Sciatic nerve (tissue), 2 donors: ENCODE results near the gene CAPN14. TPM values are rescaled to one million over a fixed set of nuclear protein-coding genes. Genes with fewer than 3 reads are reported as not detected.

ENCODE experiments used
- ATAC-seq: fragments of 200-7000 bp; cut with Tn5 transposase; one replicate; pipeline ENCODE4 v1.9.1; 2020; ENCODE audit warnings: mild to moderate bottlenecking, moderate library complexity
- DNase-seq: peaks from one replicate; pipeline ENCODE4 v3.0.0-alpha.2; 2020; ENCODE audit warnings: low spot score
- intact Hi-C: fragments of 100-400 bp; cut with DNase I; formaldehyde crosslinking; loops from one replicate; pipeline ENCODE4 v1.14.2; 2022
- total RNA-seq: library from RNA; stranded (reverse); fragmentation: NEBNext Ultra II Directional; extraction: Animal tissue kit (Norgen Biotek cat#: 25700); gene quantifications from one replicate; pipeline ENCODE4 v1.2.1, GENCODE V29; 2021
- donor health status: DM: no; HTN: no; CAD: no.
- donor health status: DM: no; HTN: no; CAD: no.

Gene CAPN14
- total RNA-seq, 1 donor from 2014 or later: 0.36 TPM

DNA sequence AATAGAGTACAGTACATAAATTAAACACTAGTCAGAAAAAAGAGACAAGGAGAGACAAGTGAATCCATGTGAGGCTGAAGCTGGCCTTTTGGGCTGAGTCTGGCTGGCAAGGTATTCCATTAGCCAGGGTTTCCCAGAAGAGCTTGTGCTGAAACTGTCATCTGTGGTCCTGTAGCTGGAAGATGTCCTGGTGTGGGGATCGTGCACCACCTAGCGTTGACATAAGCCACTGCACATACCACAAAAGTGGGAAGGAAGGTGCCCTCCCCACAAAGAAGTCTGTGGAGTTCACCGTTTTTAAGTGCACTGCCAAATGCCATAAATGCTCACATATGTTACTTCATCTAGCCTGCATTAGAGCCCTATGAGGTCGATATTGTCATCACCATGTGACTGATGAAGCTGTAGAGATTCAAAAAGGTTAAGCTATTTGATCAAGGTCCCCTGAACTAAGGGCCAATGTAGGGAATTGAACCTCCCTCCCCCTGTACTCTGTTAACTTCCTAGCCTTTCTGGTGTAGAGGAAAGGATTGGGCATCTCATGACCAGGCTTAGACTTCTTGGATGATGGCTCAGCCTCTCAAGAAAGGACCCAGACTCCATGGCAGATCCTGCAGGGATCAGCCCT lies 47.1 kb downstream of the CAPN14 start:
- no peak for DNase-seq
- peak; percentile 80 for ATAC-seq
- intact Hi-C loops: no loop called here

DNA sequence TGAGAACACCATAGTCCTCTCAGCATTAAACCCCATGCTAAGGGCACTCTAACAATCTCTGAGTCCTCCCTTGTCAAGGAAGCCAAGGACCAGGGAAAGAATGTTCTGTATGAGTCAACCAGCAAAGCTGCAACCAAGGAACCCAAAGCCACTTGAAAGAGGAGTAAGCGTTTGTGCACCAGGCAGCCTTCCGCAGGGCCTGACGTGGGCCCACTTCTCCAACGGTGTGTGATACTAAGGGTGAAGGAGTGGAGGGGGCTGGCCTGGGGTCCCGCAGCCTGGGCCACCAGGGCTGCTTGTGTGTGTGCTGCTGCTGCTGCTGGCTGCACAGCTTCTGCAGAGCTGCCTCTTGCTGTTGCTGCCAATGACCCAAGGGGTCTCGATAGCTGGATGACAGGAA lies 49.0 kb downstream of the CAPN14 start:
- intact Hi-C loops: no loop called here
- no peak for ATAC-seq

DNA sequence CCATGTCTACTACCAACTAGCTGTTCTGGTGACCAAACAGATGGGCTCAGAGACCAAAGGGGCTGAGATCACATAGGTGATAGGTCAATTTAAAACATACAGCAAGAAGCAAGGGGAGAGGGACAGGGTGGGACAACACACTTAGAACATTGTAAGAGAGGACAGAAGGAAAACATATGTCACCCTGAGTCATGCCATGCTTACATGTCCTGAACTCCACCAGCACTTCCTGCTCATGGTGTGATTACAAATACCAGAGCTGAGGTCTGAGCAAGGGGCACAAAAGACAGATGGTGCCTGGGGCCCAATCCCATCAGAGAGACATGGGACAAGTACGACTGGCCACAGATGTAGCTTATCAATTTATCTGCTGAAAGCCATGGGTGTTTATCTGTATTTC lies 50.4 kb downstream of the CAPN14 start:
- ATAC-seq: no peak
- intact Hi-C loops: no loop called here
- no peak for DNase-seq

More for the DNA sequence above, 49.0 kb downstream of the CAPN14 start:
- DNase-seq: no peak

DNA sequence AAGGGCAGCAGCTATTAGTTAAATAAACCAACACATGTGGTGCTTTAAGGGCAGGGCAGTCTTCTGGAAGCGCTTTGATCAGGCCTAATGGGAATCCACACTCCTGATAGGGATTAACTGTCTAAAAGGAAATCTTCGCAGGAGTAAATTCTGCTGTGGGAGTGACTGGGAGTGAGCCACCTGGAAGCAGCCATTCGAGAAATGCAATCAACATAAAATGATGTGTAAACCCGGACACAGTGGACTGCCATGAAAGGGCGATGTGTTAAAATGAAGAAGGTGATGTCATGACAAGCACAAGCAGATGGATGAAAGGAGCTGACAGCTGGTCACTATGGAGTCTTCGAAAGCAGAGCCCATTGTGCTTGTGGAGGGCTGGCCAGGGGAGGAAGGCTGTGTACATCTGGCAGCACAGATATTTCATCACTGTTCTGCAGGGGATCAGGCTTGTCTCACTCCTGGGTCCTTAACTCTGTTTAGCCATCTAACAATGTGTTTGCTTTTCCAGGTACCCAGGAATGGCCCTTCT lies 54.2 kb downstream of the CAPN14 start:
- DNase-seq (no peak), ATAC-seq (no peak)
- intact Hi-C loops: no loop called here

DNA sequence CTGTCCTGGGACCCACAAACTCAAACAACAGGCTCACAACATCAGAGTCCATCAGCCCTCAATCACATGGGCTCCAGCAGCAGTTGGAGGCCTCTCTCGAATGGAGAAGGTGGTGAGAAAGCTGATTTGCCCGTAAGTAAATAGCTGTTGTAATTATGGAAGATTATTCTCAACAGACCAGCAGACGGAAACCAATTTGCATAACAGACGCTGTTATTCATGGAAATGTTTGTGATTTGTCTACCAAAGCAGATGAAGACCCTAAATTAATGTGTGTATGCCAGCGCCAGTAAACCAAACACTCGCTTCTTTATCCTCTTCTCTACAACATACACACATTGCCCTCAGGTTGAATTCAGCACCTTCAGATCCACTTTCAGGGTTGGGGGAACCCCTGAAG lies 55.7 kb downstream of the CAPN14 start:
- DNase-seq (no peak), ATAC-seq (no peak)
- intact Hi-C loops: no loop called here

DNA sequence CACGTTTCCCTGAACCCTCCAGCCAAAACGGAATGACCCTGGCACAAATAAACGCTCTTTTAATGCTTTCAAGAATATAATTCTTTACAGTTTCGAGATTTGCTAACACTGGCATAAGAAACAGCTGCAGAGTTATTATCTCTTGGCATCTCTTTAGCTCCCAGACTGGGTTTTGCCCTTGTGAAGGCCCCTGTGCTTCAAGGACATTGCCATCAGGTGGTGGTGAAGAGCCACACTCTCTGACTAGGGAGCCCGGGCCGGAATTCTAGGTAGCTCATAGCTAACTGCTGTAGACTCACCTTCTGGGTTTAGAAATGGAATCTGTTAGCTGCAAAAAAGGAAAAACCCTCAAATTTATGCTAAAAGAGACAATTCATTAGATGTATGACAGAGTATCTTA lies 65.8 kb downstream of the CAPN14 start:
- intact Hi-C loops: no loop called here
- ATAC-seq: no peak
- no peak for DNase-seq

DNA sequence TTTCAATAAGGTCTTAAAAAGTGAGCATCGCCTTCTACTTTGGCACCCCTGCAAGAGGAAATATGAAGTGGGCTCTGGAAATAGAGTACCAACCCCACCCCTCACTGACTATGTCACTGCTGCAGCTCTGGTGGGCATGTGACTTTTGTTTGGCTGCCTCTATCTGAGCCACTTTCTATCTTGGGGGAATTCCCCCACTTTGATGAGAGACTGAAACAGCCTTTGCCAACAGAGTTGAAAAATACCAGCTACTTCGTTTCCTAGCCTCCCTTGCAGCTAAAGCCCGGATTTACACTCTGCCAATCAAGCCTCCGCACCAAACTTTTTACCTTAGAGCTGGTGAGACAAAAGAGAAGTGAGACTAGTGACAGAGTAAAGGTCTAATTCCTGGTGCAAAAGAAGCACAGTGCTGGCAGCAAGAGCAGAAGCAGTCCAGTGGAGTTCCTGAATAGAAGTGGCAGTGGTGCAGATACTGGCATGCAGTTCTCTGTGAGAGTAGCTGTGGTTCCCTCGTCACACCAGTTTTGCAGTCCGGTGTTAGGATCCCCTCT lies 67.1 kb downstream of the CAPN14 start:
- DNase-seq: no peak
- intact Hi-C loops: no loop called here

DNA sequence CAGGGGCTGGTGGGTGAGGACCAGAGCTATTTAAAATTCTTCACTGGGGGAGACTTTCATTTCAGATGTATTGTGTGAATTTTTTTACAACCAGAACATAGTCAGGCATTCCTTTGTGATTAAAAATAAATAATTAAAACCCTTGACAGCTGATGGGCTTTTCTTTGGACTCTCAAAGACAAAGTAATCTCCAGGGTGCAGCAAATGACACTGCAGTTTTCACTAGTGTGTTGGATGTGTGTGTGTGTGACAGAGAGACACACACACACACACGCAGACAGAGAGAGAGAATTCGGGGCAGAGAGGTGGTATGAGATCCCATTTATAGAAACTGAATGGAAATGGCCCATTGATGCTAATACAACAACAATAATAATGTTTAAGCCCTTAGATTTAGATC lies 68.8 kb downstream of the CAPN14 start:
- ATAC-seq: no peak
- no peak for DNase-seq
- intact Hi-C loops: no loop called here

More for the DNA sequence above, 67.1 kb downstream of the CAPN14 start:
- no peak for ATAC-seq

DNA sequence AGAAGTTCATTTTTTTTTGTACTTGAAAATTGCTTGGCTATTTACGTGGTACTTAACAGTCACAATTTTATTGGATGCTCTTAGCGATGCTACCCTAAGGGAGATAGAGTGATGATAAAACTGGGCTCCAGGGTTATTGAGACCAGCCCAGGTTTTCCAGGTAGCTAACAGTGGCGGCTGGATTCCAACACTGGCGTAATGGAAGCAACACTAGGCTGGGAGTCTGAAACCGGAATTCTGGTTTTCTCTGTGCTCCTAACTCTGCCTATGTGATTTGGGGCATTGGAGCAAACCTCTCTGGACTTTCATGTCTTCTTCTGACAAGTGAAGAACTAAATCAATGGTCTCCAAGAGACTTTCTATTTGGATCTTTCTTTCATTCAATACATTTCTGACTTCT lies 69.7 kb downstream of the CAPN14 start:
- intact Hi-C loops: no loop called here
- DNase-seq (no peak), ATAC-seq (no peak)

DNA sequence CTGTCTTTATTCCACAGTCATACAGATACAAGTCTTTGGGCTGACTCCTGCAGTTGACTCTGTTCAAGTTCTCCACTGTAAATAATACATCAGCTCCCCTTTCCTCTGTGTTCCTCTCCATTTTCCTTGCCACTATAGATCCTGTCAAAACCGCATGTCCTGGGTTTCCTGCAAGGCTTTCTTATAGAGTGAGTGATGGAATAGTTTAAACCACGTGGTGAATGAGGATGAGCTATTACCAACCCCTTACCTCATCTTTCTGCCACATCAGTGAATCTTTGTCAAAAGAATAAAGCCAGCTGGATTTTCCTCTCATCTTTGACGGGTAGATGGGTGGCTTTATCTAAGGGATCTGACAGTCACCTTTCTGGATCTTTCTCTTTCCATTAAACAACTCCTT lies 75.2 kb downstream of the CAPN14 start:
- no peak for ATAC-seq
- no peak for DNase-seq
- intact Hi-C loops: no loop called here

DNA sequence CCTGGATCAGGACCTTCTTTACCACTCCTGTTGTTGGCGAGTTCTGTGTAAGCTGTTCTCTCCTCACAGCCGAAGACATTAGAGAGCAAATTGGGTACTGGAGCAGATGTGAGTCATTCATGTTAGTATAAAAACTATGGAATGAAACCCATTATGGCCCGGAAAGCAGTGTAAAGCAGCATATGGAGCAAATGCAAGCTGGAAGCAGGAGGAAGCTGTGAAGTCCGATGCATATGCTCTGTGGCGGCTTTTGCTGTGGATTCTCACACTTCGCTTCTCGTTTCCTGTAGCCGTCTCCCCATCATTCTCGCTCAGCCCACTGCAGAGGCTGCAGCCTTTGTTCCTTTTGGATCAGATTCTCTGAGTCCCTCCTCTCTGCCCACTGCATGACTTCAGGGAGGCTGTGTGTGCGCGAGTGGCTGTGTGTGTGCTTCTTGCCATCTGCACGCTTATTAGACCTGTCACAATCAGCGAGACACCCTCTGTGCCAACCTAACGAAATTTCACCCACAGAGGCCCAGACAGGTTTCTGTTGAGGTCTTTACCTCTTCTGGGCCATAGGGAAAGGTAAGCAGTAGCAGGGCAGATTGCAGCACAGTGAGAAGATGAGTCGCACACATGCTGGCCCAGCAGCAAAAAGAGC lies 75.8 kb downstream of the CAPN14 start:
- ATAC-seq (no peak), DNase-seq (no peak)
- intact Hi-C loops: no loop called here

DNA sequence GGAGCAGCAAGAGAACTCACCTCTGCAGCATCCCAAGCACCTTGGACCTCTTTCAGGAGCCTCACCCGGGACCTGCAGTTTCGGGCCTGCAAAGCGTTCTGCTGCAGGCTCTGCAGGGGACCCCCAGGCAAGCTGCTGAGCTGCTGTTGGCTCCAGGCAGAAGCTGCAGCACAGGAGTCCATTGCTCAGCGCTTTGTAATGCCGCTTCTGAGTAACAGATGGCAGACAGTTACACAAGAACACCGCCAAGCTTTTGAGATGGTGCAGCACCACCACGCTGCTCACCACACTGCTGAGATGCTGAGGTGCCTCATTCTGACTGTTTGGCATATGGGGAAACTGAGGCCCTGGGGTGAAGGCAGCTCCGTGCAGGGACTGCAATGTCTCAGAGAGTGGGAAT lies 77.2 kb downstream of the CAPN14 start:
- ATAC-seq (no peak), DNase-seq (no peak)
- intact Hi-C loops: no loop called here

DNA sequence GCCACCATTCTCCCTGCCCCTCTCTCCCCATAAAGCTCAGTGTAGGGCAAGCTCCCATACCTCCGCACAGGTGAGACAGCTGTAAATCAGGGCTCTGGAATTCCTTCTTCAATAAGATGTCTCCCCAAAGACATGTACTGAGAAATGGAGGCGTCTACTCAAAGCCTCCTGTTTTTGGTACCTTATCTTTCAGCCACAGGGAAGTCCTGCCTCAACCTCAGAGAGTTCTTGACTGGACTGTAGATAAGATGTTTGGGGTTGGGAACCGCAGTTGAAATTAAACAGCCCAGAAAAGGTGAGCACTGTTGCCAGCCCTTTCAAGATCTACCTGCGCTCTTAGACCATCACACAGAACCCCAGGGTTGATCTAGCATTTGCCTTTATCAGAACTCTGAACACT lies 77.6 kb downstream of the CAPN14 start:
- ATAC-seq (no peak), DNase-seq (no peak)
- intact Hi-C loops: no loop called here

DNA sequence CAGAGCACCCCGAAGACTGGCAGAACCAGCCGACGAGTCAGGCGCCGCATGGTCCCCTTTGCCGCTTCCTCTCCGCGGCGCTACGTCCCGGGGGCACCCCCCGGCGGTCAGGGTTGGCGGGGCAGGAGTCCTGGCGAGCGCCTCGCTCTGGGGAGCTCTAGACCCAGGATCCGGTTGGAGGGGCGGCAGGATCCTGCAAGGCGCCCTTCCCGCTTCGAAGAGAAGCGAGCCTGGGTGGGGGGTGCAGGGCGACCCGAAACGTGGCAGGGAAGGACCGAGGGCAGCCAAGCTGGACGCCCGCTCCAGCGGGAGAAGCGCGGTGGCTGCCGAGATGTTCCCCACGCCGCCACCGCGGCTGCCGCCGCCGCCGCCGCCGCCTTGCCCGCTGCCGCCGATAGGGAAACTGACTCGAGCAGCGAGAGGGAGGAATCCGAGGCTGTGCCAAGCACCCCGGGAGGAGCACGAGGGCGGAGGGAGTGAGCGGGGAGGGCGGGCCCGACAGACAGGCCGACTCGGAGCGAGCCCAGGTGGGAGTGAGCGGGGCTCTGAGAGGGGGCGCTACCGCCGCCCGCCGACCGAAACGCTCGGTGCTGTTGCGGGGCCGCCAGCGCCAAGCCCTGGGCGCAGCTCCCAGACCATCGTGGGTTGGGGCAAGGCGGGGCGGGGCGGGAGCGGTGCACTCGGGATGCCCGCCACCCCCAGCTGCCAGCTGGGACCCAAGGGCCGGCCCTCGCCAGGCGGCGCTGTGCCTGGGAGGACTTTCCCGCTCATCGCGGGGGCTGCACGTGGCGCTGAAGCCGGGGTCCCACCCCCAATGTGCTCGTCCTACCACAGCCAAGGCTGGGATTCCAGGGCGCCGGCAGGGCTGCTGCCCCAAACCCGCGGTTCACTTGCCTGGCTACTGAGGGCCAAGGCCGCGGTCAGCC lies 79.0 kb downstream of the CAPN14 start, which contains the start of gene GALNT14:
TSS of gene GALNT14 (minus strand) at position 404 of the 926 bp plus-strand sequence. CDS start at position 50, 354 bp downstream.
- peak; percentile 59 for ATAC-seq
- intact Hi-C loops: no loop called here
- DNase-seq: peak; percentile 69

DNA sequence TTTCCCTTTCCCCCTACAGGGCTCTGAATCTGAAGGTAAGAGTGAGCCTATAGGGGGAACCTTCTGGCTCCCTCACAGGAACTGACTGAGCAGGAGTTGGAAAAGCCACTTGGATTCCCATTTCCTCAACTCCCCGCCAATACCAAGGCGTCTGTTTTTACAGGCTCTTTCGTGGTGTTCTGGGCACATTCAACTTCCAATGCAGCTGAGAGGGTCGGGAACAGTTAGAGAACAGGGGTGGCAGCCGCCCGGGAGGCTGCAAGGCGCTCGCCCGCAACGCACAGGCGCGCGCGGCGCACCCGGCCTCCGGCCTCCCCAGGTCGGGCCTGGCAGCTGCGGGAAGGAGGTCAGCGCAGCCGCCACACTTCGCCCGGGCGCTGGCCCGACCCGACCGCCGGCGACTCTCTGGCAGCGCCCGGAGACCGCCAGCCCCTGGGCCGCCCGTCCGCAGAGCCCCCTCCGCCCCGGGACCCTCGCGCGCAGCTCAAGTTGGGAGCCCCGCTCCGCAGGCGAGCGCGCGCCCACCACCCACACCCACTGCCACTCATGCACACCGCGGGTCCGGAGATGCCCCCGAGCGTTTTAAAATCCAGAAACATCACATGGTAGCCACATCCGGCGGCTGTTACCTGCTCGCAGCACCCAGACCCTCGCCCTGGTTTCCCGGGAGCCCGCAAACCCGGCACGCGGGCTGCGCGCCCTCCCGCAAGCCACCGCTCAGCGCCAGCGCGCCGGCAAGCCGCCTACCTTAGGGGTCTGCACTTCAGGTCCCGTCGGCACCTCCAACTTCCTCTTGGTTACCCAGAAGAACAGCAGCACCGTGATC lies 79.9 kb downstream of the CAPN14 start:
- ATAC-seq: no peak
- no peak for DNase-seq
- intact Hi-C loops: no loop called here

DNA sequence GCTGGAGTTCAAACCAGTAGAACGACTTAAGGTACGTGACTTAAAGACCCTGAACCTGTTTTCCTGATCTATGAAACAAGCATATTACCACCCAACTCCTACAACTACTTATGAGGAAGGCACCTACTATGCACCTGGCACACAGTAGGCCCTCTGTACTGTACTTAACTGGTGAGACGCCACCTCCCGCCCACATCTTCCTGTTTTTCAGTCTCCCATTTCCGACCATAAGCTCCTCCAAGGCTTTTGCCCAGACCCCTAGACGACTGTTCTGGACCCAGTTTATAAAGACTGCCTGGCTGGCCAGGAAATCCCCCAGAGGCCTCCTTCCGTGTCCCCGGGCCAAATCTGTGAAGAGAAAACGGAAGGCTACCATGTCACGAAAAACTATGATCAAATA lies 80.6 kb downstream of the CAPN14 start:
- intact Hi-C loops: no loop called here
- no peak for ATAC-seq
- no peak for DNase-seq

DNA sequence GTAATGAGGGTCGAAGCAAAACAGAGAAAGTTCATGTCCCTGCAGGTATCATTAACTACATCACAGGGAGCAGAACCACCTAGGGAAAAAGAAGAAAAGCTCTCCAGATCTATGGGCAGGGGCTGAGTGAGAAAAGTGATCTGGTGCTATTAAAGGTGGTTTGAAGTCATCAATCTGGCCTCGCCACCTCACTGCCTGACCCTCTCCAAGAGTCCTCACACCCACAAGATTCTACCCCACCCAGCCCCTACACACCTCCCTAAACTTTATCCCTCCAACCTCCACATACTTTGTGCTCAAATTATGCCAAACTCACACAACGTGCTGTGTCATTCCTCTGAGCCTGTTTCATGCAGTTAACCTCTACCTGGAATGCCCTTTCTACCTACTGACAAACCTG lies 81.3 kb downstream of the CAPN14 start:
- intact Hi-C loops: no loop called here
- DNase-seq (no peak), ATAC-seq (no peak)

DNA sequence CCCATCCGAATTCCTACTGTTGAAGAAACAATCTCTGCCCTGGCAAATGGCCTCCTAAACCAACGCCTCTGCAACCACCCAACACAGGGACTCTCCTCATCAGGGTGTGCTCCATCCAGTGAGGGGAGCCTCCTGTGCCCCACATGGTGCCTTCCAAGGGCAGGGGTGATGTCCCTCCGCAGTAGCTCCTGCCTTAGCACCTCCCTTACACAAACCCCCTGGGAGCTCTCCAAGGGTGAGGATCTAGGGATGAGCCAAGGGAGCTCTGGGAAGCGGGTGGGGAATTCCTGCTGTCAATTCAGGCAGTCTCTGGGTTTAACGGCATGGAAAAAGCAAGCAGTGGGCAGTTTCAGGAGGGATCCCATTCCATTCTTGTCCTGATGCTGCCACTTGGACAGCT lies 82.8 kb downstream of the CAPN14 start:
- ATAC-seq (no peak), DNase-seq (no peak)
- intact Hi-C loops: no loop called here

DNA sequence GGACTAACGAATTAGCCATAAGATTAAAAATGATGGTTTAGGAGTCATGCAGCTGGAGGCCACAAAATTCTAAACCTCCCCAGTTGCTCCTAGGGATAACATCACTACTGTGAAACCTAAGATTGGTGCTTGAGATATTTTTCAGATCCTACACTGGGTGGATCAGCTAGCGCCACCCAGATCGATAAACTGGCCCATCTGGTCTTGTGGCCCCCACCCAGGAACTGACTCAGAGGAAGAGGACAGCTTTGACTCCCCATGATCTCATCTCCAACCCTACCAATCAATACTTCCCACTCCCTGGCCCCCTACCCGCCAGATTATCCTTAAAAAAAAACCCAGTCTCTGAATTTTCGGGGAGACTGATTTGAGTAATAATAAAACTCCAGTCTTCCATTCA lies 84.5 kb downstream of the CAPN14 start:
- DNase-seq: no peak
- intact Hi-C loops: no loop called here
- no peak for ATAC-seq
